Measurements from ENCODE around the gene TMCC1.

- TF ChIP-seq CTCF (IDR thresholded peaks at IDR 0.05) (no peak), EZH2 (IDR thresholded peaks at IDR 0.05; ENCODE audit: borderline replicate concordance, insufficient read depth, low read depth, low read length, poor library complexity, severe bottlenecking) (no peak)
Observed at GRCh38 chr3:129632056-129632455, 261.5 kb downstream of the TMCC1 start.

Data from B cell (primary cell).